GM10266 (cell line): ENCODE data around the gene ESX1.
A peak's percentile ranks its signal among the peaks of the same experiment; 100 is the strongest.
"Not testable (repeated sequence)": the region's sequence is repeated elsewhere in the genome, so short reads cannot be mapped to it uniquely, and the experiment has no call there.

ENCODE experiments used
- DNase-seq: peaks from one replicate; pipeline ENCODE4 v3.0.0; 2012; ENCODE audit errors: extremely low spot score
- CTCF ChIP-seq: IDR thresholded peaks from 2 replicates; pipeline ENCODE4 v1.5.1; 2012; ENCODE audit warnings: mild to moderate bottlenecking, low read depth; ENCODE audit not compliant: control insufficient read depth, insufficient read depth; ENCODE audit errors: missing control alignments

The ESX1 gene

GRCh38 chrX:104281564-104281963 lies 26.8 kb upstream of the ESX1 start:
- no peak for DNase-seq

GRCh38 chrX:104280609-104281008 lies 25.9 kb upstream of the ESX1 start:
- DNase-seq = no peak
- TF ChIP-seq CTCF = no peak

More at GRCh38 chrX:104281564-104281963, 26.8 kb upstream of the ESX1 start:
- no peak for TF ChIP-seq CTCF

- DNase-seq = no peak
- TF ChIP-seq CTCF = peak; percentile 57
Observed at GRCh38 chrX:104270916-104271512, 16.3 kb upstream of the ESX1 start.

- no peak for DNase-seq
- TF ChIP-seq CTCF = no peak
Observed at GRCh38 chrX:104270212-104270611, 15.5 kb upstream of the ESX1 start.

- DNase-seq = no peak
- no peak for TF ChIP-seq CTCF
Observed at GRCh38 chrX:104255465-104255864, 732 bp upstream of the ESX1 start.

GRCh38 chrX:104253567-104254441 lies 929 bp downstream of the ESX1 start:
- no peak for TF ChIP-seq CTCF

GRCh38 chrX:104250470-104250869 lies 4.3 kb downstream of the ESX1 start:
- no peak for DNase-seq
- TF ChIP-seq CTCF = no peak

More at GRCh38 chrX:104253567-104254441, 929 bp downstream of the ESX1 start:
- no peak for DNase-seq

GRCh38 chrX:104230060-104230459 lies 24.7 kb downstream of the ESX1 start:
- not testable (repeated sequence) for DNase-seq
